Panc1 (cell line): ENCODE data around the gene EPHB1. TPM values are rescaled to one million over a fixed set of nuclear protein-coding genes. Genes with fewer than 3 reads are reported as not detected.

Experiments used
- ATAC-seq: fragments of 200-7000 bp; cut with Tn5 transposase; 2 replicates; pipeline ENCODE4 v1.9.1; 2020; ENCODE audit warnings: mild to moderate bottlenecking, moderate library complexity
- BruUV-seq: library from RNA; stranded (reverse); fragments of 400-500 nt; replicated peaks from 2 replicates; lab custom pipeline; 2021; lab: Mats Ljungman, UMichigan
- CTCF ChIA-PET: fragments of 300-600 bp; sonication (Branson Sonifier 250); formaldehyde crosslinking; loops from one replicate; lab custom pipeline; 2022; ENCODE audit warnings: antibody characterized with exemption; lab: Charles Lee
- POLR2A ChIA-PET: fragments of 300-600 bp; sonication (Branson Sonifier 250); formaldehyde crosslinking; loops from one replicate; lab custom pipeline; 2022; ENCODE audit warnings: antibody characterized with exemption; lab: Charles Lee
- DNase-seq: peaks from one replicate; pipeline ENCODE4 v3.0.0-alpha.2; 2010; ENCODE audit warnings: low read depth, low spot score
- H3K27ac ChIP-seq: 2 replicates; pipeline ENCODE4 v1.5.1; 2011; ENCODE audit warnings: mild to moderate bottlenecking, low read length, inconsistent platforms
- H3K27me3 ChIP-seq: fragments of 200-500 bp; sonication (Bioruptor generic); 2 replicates; pipeline ENCODE4 v1.6.0; 2014; ENCODE audit warnings: low read length, inconsistent platforms; ENCODE audit not compliant: control insufficient read depth, insufficient read depth
- H3K36me3 ChIP-seq: fragments of 200-500 bp; sonication (Bioruptor generic); 2 replicates; pipeline ENCODE4 v1.5.1; 2014; ENCODE audit warnings: inconsistent platforms, mild to moderate bottlenecking, low read length, moderate library complexity; ENCODE audit not compliant: control insufficient read depth, insufficient read depth
- H3K4me1 ChIP-seq: 2 replicates; pipeline ENCODE4 v1.5.1; 2011; ENCODE audit warnings: inconsistent platforms, mild to moderate bottlenecking, low read length, moderate library complexity; ENCODE audit not compliant: control insufficient read depth, insufficient read depth
- H3K4me3 ChIP-seq, 2 experiments: 2 replicates each; pipeline ENCODE4 v1.5.1; 2011 to 2012; ENCODE audit warnings: low read depth in 2 of 2, low read length in 2 of 2, mild to moderate bottlenecking in 2 of 2, inconsistent platforms in 1 of 2, moderate library complexity in 1 of 2
- H3K9me3 ChIP-seq: fragments of 200-500 bp; sonication (Bioruptor generic); 2 replicates; pipeline ENCODE4 v1.5.1; 2014; ENCODE audit warnings: low read depth, mild to moderate bottlenecking, inconsistent platforms, low read length, moderate library complexity; ENCODE audit not compliant: control insufficient read depth, insufficient read depth
- POLR2AphosphoS5 ChIP-seq: IDR thresholded peaks from 2 replicates; pipeline ENCODE4 v1.6.1; 2012; ENCODE audit warnings: mild to moderate bottlenecking, low read depth, low read length, moderate library complexity
- REST ChIP-seq, 2 experiments: IDR thresholded peaks; 2 replicates each; pipeline ENCODE4 v1.6.1; 2011 to 2012; ENCODE audit warnings: low read depth in 2 of 2, control low read depth in 1 of 2, low read length in 1 of 2, mild to moderate bottlenecking in 1 of 2, moderate library complexity in 1 of 2; ENCODE audit not compliant: insufficient read depth in 1 of 2
- SIN3A ChIP-seq: IDR thresholded peaks from 2 replicates; pipeline ENCODE4 v1.6.1; 2012; ENCODE audit warnings: low read depth, mild to moderate bottlenecking, low read length, moderate library complexity, borderline replicate concordance; ENCODE audit not compliant: insufficient read depth
- TCF7L2 ChIP-seq: IDR thresholded peaks from 2 replicates; pipeline ENCODE4 v1.6.1; 2011; ENCODE audit warnings: mild to moderate bottlenecking, low read depth, low read length, inconsistent platforms
- in situ Hi-C: cut with HindIII; loops from 2 replicates; pipeline ENCODE4 v1.10.0; 2016; ENCODE audit warnings: low sequenced_read_pairs, low pct_unique_long_range_greater_than_20kb
- intact Hi-C: fragments of 100-400 bp; cut with micrococcal nuclease; formaldehyde crosslinking; loops from one replicate; pipeline ENCODE4 v1.10.0; 2022; ENCODE audit not compliant: unreplicated experiment
- total RNA-seq: library from RNA; stranded (reverse); gene quantifications from one replicate; pipeline ENCODE4 v1.2.1, GENCODE V29; 2021; ENCODE audit not compliant: unreplicated experiment
- TF ChIP-seq, protein P1 (sequence below): fragments of 450-650 bp; IDR thresholded peaks from 2 replicates; pipeline ENCODE4 v1.5.1; 2017; ENCODE audit warnings: mild to moderate bottlenecking

EPHB1 gene
- total RNA-seq, 1 experiment from 2014 or later = 0.46 TPM

GRCh38 chr3:134765468-134765867, 29.6 kb upstream of the EPHB1 start:
- TF ChIP-seq POLR2AphosphoS5 = no peak
- ATAC-seq = no peak

DNA sequence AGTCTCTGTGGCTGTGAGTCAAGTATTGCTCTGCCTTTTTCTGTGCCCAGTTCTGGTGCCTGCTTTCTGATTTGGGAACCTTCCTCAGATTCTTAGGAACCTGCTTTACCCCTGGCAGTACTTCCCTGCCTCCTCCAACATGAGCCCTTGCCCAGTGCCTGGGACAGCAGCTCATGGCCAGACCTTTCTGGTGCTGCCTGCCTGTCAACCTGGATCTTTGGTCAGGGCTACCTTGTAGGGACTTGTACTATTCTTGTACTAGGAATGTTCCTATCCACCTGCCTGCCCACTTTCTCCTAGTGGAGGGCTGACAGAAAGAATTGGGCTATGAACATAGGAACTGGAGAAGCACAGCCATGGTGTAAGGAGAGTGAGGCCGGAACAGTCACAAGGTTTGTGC, 28.8 kb upstream of the EPHB1 start:
- no TSS peak for BruUV-seq
- DNase-seq (no peak), ATAC-seq (no peak)
- H3K27ac ChIP-seq = no peak overlapping the region
- CTCF ChIA-PET = no interaction called here
- TF ChIP-seq POLR2AphosphoS5 = no peak
- TF ChIP-seq, protein P1, sequence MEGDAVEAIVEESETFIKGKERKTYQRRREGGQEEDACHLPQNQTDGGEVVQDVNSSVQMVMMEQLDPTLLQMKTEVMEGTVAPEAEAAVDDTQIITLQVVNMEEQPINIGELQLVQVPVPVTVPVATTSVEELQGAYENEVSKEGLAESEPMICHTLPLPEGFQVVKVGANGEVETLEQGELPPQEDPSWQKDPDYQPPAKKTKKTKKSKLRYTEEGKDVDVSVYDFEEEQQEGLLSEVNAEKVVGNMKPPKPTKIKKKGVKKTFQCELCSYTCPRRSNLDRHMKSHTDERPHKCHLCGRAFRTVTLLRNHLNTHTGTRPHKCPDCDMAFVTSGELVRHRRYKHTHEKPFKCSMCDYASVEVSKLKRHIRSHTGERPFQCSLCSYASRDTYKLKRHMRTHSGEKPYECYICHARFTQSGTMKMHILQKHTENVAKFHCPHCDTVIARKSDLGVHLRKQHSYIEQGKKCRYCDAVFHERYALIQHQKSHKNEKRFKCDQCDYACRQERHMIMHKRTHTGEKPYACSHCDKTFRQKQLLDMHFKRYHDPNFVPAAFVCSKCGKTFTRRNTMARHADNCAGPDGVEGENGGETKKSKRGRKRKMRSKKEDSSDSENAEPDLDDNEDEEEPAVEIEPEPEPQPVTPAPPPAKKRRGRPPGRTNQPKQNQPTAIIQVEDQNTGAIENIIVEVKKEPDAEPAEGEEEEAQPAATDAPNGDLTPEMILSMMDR = no peak
- TF ChIP-seq REST (IDR thresholded peaks at IDR 0.05; ENCODE audit: insufficient read depth in 1 of 2, low read depth in 2 of 2, low read length in 1 of 2) = no peak
- TF ChIP-seq TCF7L2 = no peak
- POLR2A ChIA-PET = no interaction called here
- H3K4me3 ChIP-seq = no peak overlapping the region
- no peaks in the 10 kb centered on the region for H3K36me3 ChIP-seq
- H3K27me3 ChIP-seq = no peaks in the 10 kb centered on the region
- no peaks in the 10 kb centered on the region for H3K9me3 ChIP-seq
- H3K4me1 ChIP-seq = no peaks in the 10 kb centered on the region
- in situ Hi-C loops (no loop called here), intact Hi-C loops (no loop called here)

More at GRCh38 chr3:134765468-134765867, 29.6 kb upstream of the EPHB1 start:
- H3K4me3 ChIP-seq = no peak overlapping the region
- H3K27me3 ChIP-seq = no peaks in the 10 kb centered on the region
- no peak overlapping the region for H3K27ac ChIP-seq
- in situ Hi-C loops = no loop called here
- intact Hi-C loops = no loop called here
- DNase-seq = no peak
- no peaks in the 10 kb centered on the region for H3K4me1 ChIP-seq
- CTCF ChIA-PET = no interaction called here
- H3K36me3 ChIP-seq = no peaks in the 10 kb centered on the region
- POLR2A ChIA-PET = no interaction called here
- BruUV-seq = no TSS peak
- no peaks in the 10 kb centered on the region for H3K9me3 ChIP-seq

DNA sequence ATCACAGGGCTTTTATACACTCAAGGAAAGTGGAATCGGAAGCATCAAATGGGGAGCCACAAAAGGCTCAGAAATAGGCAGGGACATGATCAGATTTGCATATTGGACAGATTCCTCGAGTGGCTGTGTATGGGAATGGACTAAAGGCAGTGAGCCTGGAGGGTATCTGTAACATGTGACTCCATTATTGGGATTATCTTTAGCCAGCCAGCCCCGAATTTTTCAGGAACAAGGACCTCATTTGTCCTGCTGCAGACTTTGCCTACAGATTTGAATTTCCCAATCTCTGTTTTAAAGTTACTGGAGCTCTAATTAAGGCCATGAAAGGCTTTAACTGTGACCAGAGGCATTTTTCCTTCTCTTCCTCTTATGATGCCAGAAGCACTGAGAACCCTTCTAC, 26.9 kb upstream of the EPHB1 start:
- ChIA-PET CTCF (no interaction called here), POLR2A (no interaction called here)
- BruUV-seq = no TSS peak
- no peak for TF ChIP-seq SIN3A
- no peak for TF ChIP-seq TCF7L2
- no peak for TF ChIP-seq REST (IDR thresholded peaks at IDR 0.05; ENCODE audit: insufficient read depth in 1 of 2, low read depth in 2 of 2, low read length in 1 of 2)
- TF ChIP-seq POLR2AphosphoS5 = no peak
- TF ChIP-seq, protein P1 = no peak
- Histone ChIP-seq H3K4me3 (no peak overlapping the region), H3K4me1 (no peaks in the 10 kb centered on the region), H3K36me3 (no peaks in the 10 kb centered on the region), H3K9me3 (no peaks in the 10 kb centered on the region), H3K27ac (no peak overlapping the region), H3K27me3 (no peaks in the 10 kb centered on the region)
- ATAC-seq (no peak), DNase-seq (no peak)
- in situ Hi-C loops (no loop called here), intact Hi-C loops (no loop called here)
